ENCODE data around the gene WWOX.

DNA sequence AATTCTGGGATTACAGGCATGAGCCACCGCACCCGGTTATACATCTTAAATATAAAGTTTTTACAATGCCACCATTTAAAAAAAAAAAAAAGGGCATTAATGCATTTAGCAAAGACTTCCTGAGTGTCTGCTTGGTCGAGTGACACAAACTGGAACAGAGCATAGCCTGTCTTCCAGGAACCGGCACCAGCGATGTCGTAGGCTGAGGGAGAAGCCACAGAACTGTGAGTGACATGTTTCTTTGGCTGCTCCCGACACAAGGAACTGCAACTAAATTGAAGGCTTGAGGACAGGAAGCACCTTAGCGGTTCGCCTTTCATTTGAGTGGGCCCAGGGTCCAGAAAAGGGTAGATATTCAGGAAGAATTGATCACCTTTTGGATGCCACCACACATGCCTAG, 783.3 kb downstream of the WWOX start:
- TF ChIP-seq, protein P1, sequence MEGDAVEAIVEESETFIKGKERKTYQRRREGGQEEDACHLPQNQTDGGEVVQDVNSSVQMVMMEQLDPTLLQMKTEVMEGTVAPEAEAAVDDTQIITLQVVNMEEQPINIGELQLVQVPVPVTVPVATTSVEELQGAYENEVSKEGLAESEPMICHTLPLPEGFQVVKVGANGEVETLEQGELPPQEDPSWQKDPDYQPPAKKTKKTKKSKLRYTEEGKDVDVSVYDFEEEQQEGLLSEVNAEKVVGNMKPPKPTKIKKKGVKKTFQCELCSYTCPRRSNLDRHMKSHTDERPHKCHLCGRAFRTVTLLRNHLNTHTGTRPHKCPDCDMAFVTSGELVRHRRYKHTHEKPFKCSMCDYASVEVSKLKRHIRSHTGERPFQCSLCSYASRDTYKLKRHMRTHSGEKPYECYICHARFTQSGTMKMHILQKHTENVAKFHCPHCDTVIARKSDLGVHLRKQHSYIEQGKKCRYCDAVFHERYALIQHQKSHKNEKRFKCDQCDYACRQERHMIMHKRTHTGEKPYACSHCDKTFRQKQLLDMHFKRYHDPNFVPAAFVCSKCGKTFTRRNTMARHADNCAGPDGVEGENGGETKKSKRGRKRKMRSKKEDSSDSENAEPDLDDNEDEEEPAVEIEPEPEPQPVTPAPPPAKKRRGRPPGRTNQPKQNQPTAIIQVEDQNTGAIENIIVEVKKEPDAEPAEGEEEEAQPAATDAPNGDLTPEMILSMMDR (optimal IDR thresholded peaks at IDR 0.05 in 1 of 3, IDR thresholded peaks at IDR 0.05 in 1 of 3, conservative IDR thresholded peaks at IDR 0.05 in 1 of 3; ENCODE audit: extremely low read depth in 1 of 3, insufficient read depth in 2 of 3, low read length in 3 of 3), result no peak
- no peak for TF ChIP-seq EZH2 (IDR thresholded peaks at IDR 0.05; ENCODE audit: low read length)

Data from keratinocyte (primary cell).